ENCODE results near the gene SLC7A14.

DNA sequence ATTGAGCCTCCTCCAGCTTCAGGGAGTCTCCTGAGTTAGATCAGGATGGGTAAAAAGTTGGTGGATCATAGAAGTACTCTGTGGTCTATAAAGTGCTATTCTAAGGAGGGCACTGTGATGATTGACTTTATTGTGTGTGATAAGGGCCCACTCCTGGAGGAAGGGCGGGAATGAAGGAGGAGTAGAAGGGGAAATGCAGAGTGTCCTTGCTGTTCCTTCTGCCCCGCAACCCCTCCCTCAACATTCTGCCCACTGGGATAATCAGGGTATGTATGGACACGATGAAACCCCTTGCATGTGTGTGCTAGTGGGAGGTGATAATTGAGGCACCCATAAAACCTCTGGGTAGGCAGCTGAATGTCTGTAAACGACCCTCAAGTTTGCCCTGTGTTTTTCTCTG lies 101.0 kb downstream of the SLC7A14 start:
- TF ChIP-seq RFX5 (IDR thresholded peaks at IDR 0.05; ENCODE audit: low read depth, low read length) (no peak), FOS (IDR thresholded peaks at IDR 0.05; ENCODE audit: low read depth, low read length) (no peak), CEBPB (IDR thresholded peaks at IDR 0.05; ENCODE audit: low read depth, low read length) (no peak)
- TF ChIP-seq, protein P1, sequence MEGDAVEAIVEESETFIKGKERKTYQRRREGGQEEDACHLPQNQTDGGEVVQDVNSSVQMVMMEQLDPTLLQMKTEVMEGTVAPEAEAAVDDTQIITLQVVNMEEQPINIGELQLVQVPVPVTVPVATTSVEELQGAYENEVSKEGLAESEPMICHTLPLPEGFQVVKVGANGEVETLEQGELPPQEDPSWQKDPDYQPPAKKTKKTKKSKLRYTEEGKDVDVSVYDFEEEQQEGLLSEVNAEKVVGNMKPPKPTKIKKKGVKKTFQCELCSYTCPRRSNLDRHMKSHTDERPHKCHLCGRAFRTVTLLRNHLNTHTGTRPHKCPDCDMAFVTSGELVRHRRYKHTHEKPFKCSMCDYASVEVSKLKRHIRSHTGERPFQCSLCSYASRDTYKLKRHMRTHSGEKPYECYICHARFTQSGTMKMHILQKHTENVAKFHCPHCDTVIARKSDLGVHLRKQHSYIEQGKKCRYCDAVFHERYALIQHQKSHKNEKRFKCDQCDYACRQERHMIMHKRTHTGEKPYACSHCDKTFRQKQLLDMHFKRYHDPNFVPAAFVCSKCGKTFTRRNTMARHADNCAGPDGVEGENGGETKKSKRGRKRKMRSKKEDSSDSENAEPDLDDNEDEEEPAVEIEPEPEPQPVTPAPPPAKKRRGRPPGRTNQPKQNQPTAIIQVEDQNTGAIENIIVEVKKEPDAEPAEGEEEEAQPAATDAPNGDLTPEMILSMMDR (conservative IDR thresholded peaks at IDR 0.05; ENCODE audit: low read depth, low read length), result no peak

Data from IMR-90 (cell line).